Muscle layer of colon (tissue), 2 donors: ENCODE results near the gene ZNF43.
"Not testable (repeated sequence)": the region's sequence is repeated elsewhere in the genome, so short reads cannot be mapped to it uniquely, and the experiment has no call there.

Source experiments
- H3K27ac ChIP-seq: one replicate; pipeline ENCODE4 v1.7.0; 2013; ENCODE audit warnings: low read depth, mild to moderate bottlenecking, low read length, moderate library complexity
- H3K27me3 ChIP-seq, 2 donors: one replicate each; pipeline ENCODE4 v1.7.0; 2013; ENCODE audit warnings: low read length in 2 of 2, mild to moderate bottlenecking in 2 of 2; ENCODE audit not compliant: insufficient read depth in 2 of 2, control insufficient read depth in 1 of 2
- H3K36me3 ChIP-seq: one replicate; pipeline ENCODE4 v1.7.0; 2013; ENCODE audit warnings: mild to moderate bottlenecking, low read length; ENCODE audit not compliant: insufficient read depth
- H3K4me1 ChIP-seq: one replicate; pipeline ENCODE4 v1.7.0; 2013; ENCODE audit warnings: mild to moderate bottlenecking, low read length; ENCODE audit not compliant: insufficient read depth
- H3K4me3 ChIP-seq, 2 donors: one replicate each; pipeline ENCODE4 v1.7.0; 2013; ENCODE audit warnings: low read length in 2 of 2, low read depth in 1 of 2, mild to moderate bottlenecking in 1 of 2, moderate library complexity in 1 of 2
- H3K9ac ChIP-seq: one replicate; pipeline ENCODE4 v1.7.0; 2013; ENCODE audit warnings: low read length
- H3K9me3 ChIP-seq: one replicate; pipeline ENCODE4 v1.7.0; 2013; ENCODE audit warnings: mild to moderate bottlenecking, low read length
- donor health status: abdominal sarcoma.
- donor health status: Adenocarcinoma of cecum.

The ZNF43 gene

GRCh38 chr19:21835810-21836444, at the start of gene ZNF43:
Gene ZNF43, minus strand, starts transcription at chr19:21836182. Its CDS starts 144 bp downstream, at chr19:21836038.
- no peaks in the 10 kb centered on the region for H3K9me3 ChIP-seq
- peak within 1 kb of the TSS; percentile 71 for H3K9ac ChIP-seq
- peak within 1 kb of the TSS; percentile 95 to 100 for H3K4me3 ChIP-seq
- peaks cover 9% of the 10 kb centered on the region for H3K36me3 ChIP-seq
- H3K27me3 ChIP-seq = no peaks in the 10 kb centered on the region
- peak within 1 kb of the TSS; percentile 85 for H3K27ac ChIP-seq
- peaks cover 6% of the 10 kb centered on the region for H3K4me1 ChIP-seq

- not testable (repeated sequence) for H3K9ac ChIP-seq, H3K4me1 ChIP-seq, H3K27ac ChIP-seq, H3K4me3 ChIP-seq, H3K9me3 ChIP-seq, H3K27me3 ChIP-seq, H3K36me3 ChIP-seq
Measured at GRCh38 chr19:21885516-21885915, 49.5 kb upstream of the ZNF43 start.

GRCh38 chr19:21884786-21885185, 48.8 kb upstream of the ZNF43 start:
- not testable (repeated sequence) for H3K36me3 ChIP-seq, H3K4me3 ChIP-seq, H3K27me3 ChIP-seq, H3K9me3 ChIP-seq, H3K9ac ChIP-seq, H3K27ac ChIP-seq, H3K4me1 ChIP-seq

- Histone ChIP-seq H3K36me3 (no peaks in the 10 kb centered on the region), H3K9ac (no peak overlapping the region), H3K4me1 (no peaks in the 10 kb centered on the region), H3K9me3 (no peaks in the 10 kb centered on the region), H3K27me3 (no peaks in the 10 kb centered on the region), H3K27ac (no peak overlapping the region), H3K4me3 (no peak overlapping the region)
Measured at GRCh38 chr19:21883516-21883915, 47.5 kb upstream of the ZNF43 start.

GRCh38 chr19:21880761-21881160, 44.8 kb upstream of the ZNF43 start:
- not testable (repeated sequence) for H3K9ac ChIP-seq, H3K4me3 ChIP-seq, H3K9me3 ChIP-seq

GRCh38 chr19:21878646-21879045, 42.7 kb upstream of the ZNF43 start:
- H3K27me3 ChIP-seq = no peaks in the 10 kb centered on the region
- no peaks in the 10 kb centered on the region for H3K4me1 ChIP-seq
- H3K4me3 ChIP-seq = no peak overlapping the region
- no peaks in the 10 kb centered on the region for H3K36me3 ChIP-seq
- no peaks in the 10 kb centered on the region for H3K9me3 ChIP-seq
- H3K9ac ChIP-seq = no peak overlapping the region
- H3K27ac ChIP-seq = no peak overlapping the region

More at GRCh38 chr19:21880761-21881160, 44.8 kb upstream of the ZNF43 start:
- not testable (repeated sequence) for H3K27ac ChIP-seq, H3K36me3 ChIP-seq, H3K27me3 ChIP-seq, H3K4me1 ChIP-seq

- Histone ChIP-seq H3K27ac (no peak overlapping the region), H3K27me3 (no peaks in the 10 kb centered on the region), H3K9me3 (no peaks in the 10 kb centered on the region), H3K4me1 (no peaks in the 10 kb centered on the region), H3K36me3 (no peaks in the 10 kb centered on the region), H3K4me3 (no peak overlapping the region), H3K9ac (no peak overlapping the region)
Measured at GRCh38 chr19:21877976-21878375, 42.0 kb upstream of the ZNF43 start.

GRCh38 chr19:21876608-21877007, 40.6 kb upstream of the ZNF43 start:
- not testable (repeated sequence) for H3K36me3 ChIP-seq, H3K27ac ChIP-seq, H3K4me3 ChIP-seq, H3K4me1 ChIP-seq, H3K9me3 ChIP-seq, H3K27me3 ChIP-seq, H3K9ac ChIP-seq

- no peaks in the 10 kb centered on the region for H3K9me3 ChIP-seq
- peaks cover 5% of the 10 kb centered on the region for H3K4me1 ChIP-seq
- no peaks in the 10 kb centered on the region for H3K27me3 ChIP-seq
- no peaks in the 10 kb centered on the region for H3K36me3 ChIP-seq
- H3K4me3 ChIP-seq = no peak overlapping the region
- H3K9ac ChIP-seq = no peak overlapping the region
- H3K27ac ChIP-seq = no peak overlapping the region
Measured at GRCh38 chr19:21856773-21857514, 21.0 kb upstream of the ZNF43 start.

- Histone ChIP-seq H3K27me3 (no peaks in the 10 kb centered on the region), H3K9me3 (no peaks in the 10 kb centered on the region), H3K27ac (peak overlapping the region; percentile 44)
Measured at GRCh38 chr19:21851596-21852345, 15.8 kb upstream of the ZNF43 start.

GRCh38 chr19:21850656-21851255, 14.8 kb upstream of the ZNF43 start:
- Histone ChIP-seq H3K9me3 (no peaks in the 10 kb centered on the region), H3K27me3 (no peaks in the 10 kb centered on the region), H3K27ac (no peak overlapping the region), H3K9ac (no peak overlapping the region), H3K4me1 (peaks cover 5% of the 10 kb centered on the region), H3K4me3 (no peak overlapping the region), H3K36me3 (peaks cover 6% of the 10 kb centered on the region)

More at GRCh38 chr19:21851596-21852345, 15.8 kb upstream of the ZNF43 start:
- H3K4me3 ChIP-seq = peak overlapping the region; percentile 68 to 91
- H3K4me1 ChIP-seq = peaks cover 5% of the 10 kb centered on the region
- no peak overlapping the region for H3K9ac ChIP-seq
- peaks cover 6% of the 10 kb centered on the region for H3K36me3 ChIP-seq
